K562 (cell line): Measurements from ENCODE around the gene LBHD2. TPM values are rescaled to one million over a fixed set of nuclear protein-coding genes. Genes with fewer than 3 reads are reported as not detected.

Experiments
- ATAC-seq: fragments of 200-7000 bp; cut with Tn5 transposase; 3 replicates; pipeline ENCODE4 v1.9.1; 2020; ENCODE audit warnings: moderate library complexity
- BruUV-seq: library from RNA; stranded (reverse); fragments of 400-500 nt; replicated peaks from 2 replicates; lab custom pipeline; 2021; lab: Mats Ljungman, UMichigan
- CTCF ChIA-PET: fragments of 300-600 bp; formaldehyde crosslinking; extraction: SDS; loops from one replicate; lab custom pipeline; 2021; ENCODE audit warnings: low intra/inter-chr PET ratio; lab: Yijun Ruan, JAX
- POLR2A ChIA-PET: fragments of 300-600, 350-650 bp; sonication (Branson Sonifier 250); formaldehyde crosslinking; extraction: SDS; loops from one replicate; lab custom pipeline; 2021; ENCODE audit warnings: antibody characterized with exemption, inconsistent platforms; lab: Yijun Ruan, JAX
- DNase-seq, 4 experiments: peaks; one replicate each; pipeline versions ENCODE4 v3.0.0 to v3.0.0-alpha.2; 2011 to 2018; ENCODE audit warnings: low spot score in 3 of 4, mixed read lengths in 3 of 4; ENCODE audit errors: extremely low read depth in 1 of 4
- FAIRE-seq: peaks from 2 replicates; lab custom pipeline; 2011; peaks lifted over from hg19 to GRCh38; lab: Jason Lieb, UNC
- H2AFZ ChIP-seq: 2 replicates; pipeline ENCODE4 v1.6.0; 2011; ENCODE audit warnings: low read depth, low read length, control low read depth, inconsistent platforms
- H3K27ac ChIP-seq: fragments of 200-600 bp; 3 replicates; pipeline ENCODE4 v1.8.0; 2011; ENCODE audit warnings: low read depth, mild to moderate bottlenecking, control low read depth, inconsistent platforms, low read length, moderate library complexity, mixed read lengths; ENCODE audit errors: extremely low read depth
- H3K27me3 ChIP-seq, 2 experiments: fragments of 300-600 bp in 1 of 2; 2 replicates in 1 of 2; 3 replicates in 1 of 2; pipeline versions ENCODE4 v1.6.0 to v1.8.0; 2011; ENCODE audit warnings: inconsistent platforms in 2 of 2, low read length in 2 of 2, mild to moderate bottlenecking in 1 of 2, mixed read lengths in 1 of 2, moderate library complexity in 1 of 2; ENCODE audit not compliant: control insufficient read depth in 2 of 2, insufficient read depth in 2 of 2
- H3K36me3 ChIP-seq: fragments of 300-600 bp; 3 replicates; pipeline ENCODE4 v1.8.0; 2011; ENCODE audit warnings: mild to moderate bottlenecking, low read length, inconsistent platforms; ENCODE audit not compliant: control insufficient read depth, insufficient read depth
- H3K4me1 ChIP-seq, 2 experiments: fragments of 200-600 bp in 1 of 2; replicated peaks in 1 of 2; 2 replicates in 1 of 2; 3 replicates in 1 of 2; pipeline versions ENCODE4 v1.5.1 to v1.8.0; 2011; ENCODE audit warnings: inconsistent platforms in 2 of 2, low read length in 2 of 2, mild to moderate bottlenecking in 1 of 2, mixed read lengths in 1 of 2, moderate library complexity in 1 of 2; ENCODE audit not compliant: control insufficient read depth in 2 of 2, insufficient read depth in 2 of 2
- H3K4me2 ChIP-seq: 2 replicates; pipeline ENCODE4 v1.6.1; 2011; ENCODE audit warnings: low read length, control low read depth, inconsistent platforms, mixed read lengths; ENCODE audit not compliant: insufficient read depth
- H3K4me3 ChIP-seq: fragments of 200-600 bp; sonication (generic), shearing (Covaris generic); 2 replicates; pipeline ENCODE4 v1.5.1; 2016; ENCODE audit warnings: control low read depth, inconsistent platforms
- H3K79me2 ChIP-seq: fragments of 200-600 bp; 3 replicates; pipeline ENCODE4 v1.8.0; 2011; ENCODE audit warnings: low read length, inconsistent platforms; ENCODE audit not compliant: control insufficient read depth, insufficient read depth
- H3K9ac ChIP-seq, 2 experiments: 2 replicates each; pipeline versions ENCODE4 v1.6.0 to v1.6.1; 2011; ENCODE audit warnings: low read depth in 2 of 2, low read length in 2 of 2, control low read depth in 1 of 2, inconsistent platforms in 1 of 2, mild to moderate bottlenecking in 1 of 2, mixed read lengths in 1 of 2; ENCODE audit not compliant: insufficient read depth in 1 of 2
- H3K9me1 ChIP-seq: one replicate; pipeline ENCODE4 v1.6.0; 2011; ENCODE audit warnings: inconsistent platforms, mild to moderate bottlenecking, low read length, moderate library complexity; ENCODE audit not compliant: control insufficient read depth, insufficient read depth
- H3K9me3 ChIP-seq: replicated peaks from 2 replicates; pipeline ENCODE4 v1.5.1; 2011; ENCODE audit warnings: low read depth, low read length, inconsistent platforms; ENCODE audit not compliant: control insufficient read depth, insufficient read depth
- H4K20me1 ChIP-seq: replicated peaks from 2 replicates; pipeline ENCODE4 v1.6.1; 2011; ENCODE audit warnings: low read length, inconsistent platforms, mixed read lengths; ENCODE audit not compliant: control insufficient read depth, insufficient read depth
- HMG20B ChIP-seq: fragments of 250-450 bp; sonication (Bioruptor Pico); IDR thresholded peaks from 2 replicates; pipeline ENCODE4 v1.5.0; 2021; ENCODE audit warnings: mild to moderate bottlenecking
- NCOA6 ChIP-seq: fragments of 450-650 bp; IDR thresholded peaks from 2 replicates; pipeline ENCODE4 v1.6.1; 2017; ENCODE audit warnings: mild to moderate bottlenecking
- NR3C1 ChIP-seq: sonication (generic); formaldehyde crosslinking; IDR thresholded peaks from 2 replicates; pipeline ENCODE4 v1.8.1; 2022; ENCODE audit warnings: missing genetic modification reagents
- PHF21A ChIP-seq: fragments of 450-650 bp; IDR thresholded peaks from 2 replicates; pipeline ENCODE4 v1.6.1; 2017; ENCODE audit warnings: low read depth, borderline replicate concordance
- RBFOX2 ChIP-seq: fragments of 200-400 bp; formaldehyde crosslinking; IDR thresholded peaks from 2 replicates; pipeline ENCODE4 v1.6.1; 2017; ENCODE audit warnings: low read depth, mild to moderate bottlenecking, low read length, moderate library complexity
- ZC3H8 ChIP-seq: fragments of 450-650 bp; IDR thresholded peaks from 2 replicates; pipeline ENCODE4 v1.6.1; 2017
- ZNF165 ChIP-seq: fragments of 250-450 bp; sonication (Bioruptor Pico); IDR thresholded peaks from 2 replicates; pipeline ENCODE4 v1.4.0; 2020; ENCODE audit warnings: borderline replicate concordance
- ZSCAN32 ChIP-seq: fragments of 450-650 bp; formaldehyde crosslinking; IDR thresholded peaks from 2 replicates; pipeline ENCODE4 v1.4.0; 2020; ENCODE audit warnings: mild to moderate bottlenecking, moderate library complexity
- WGBS: fragments of 100-300 bp; shearing (Covaris generic); methylation state at CpG from one replicate; pipeline ENCODE4 v1.1.6; 2016; ENCODE audit warnings: low coverage, mixed read lengths; ENCODE audit not compliant: insufficient coverage; ENCODE audit errors: missing lambda C conversion rate; 5-methylcytosine and 5-hydroxymethylcytosine counted together
- in situ Hi-C: fragments of 300-500 bp; cut with MboI; formaldehyde crosslinking; loops from 4 replicates; pipeline ENCODE4 v1.15.0; 2018; ENCODE audit warnings: inconsistent platforms, mixed read lengths
- intact Hi-C: fragments of 100-400 bp; cut with micrococcal nuclease; formaldehyde crosslinking; loops from 2 replicates; pipeline ENCODE4 v1.14.2; 2022
- polyA plus RNA-seq, 8 experiments: library from polyadenylated mRNA; depleted of rRNA in 4 of 8; stranded (reverse) in 5 of 8; unstranded in 3 of 8; fragments of >200 nt; fragmentation: Nextera tagmentation in 2 of 8; fragmentation: Illumina TruSeq in 1 of 8; extraction: Ambion mirVana in 2 of 8; extraction: Trizol in 1 of 8; gene quantifications; 2 replicates each; pipeline versions ENCODE4 v1.2.1 to v1.2.3, GENCODE V29; 2011 to 2014; ENCODE audit warnings: inconsistent platforms in 1 of 8, missing spikeins in 1 of 8
- total RNA-seq, 7 experiments: library from RNA; depleted of rRNA in 6 of 7; stranded (reverse); fragments of >200 nt in 6 of 7; fragmentation: Illumina TruSeq in 2 of 7; extraction: Trizol in 2 of 7; gene quantifications; 2 replicates each; pipeline versions ENCODE4 v1.2.1 to v1.2.3, GENCODE V29; 2011 to 2021; ENCODE audit warnings: low replicate concordance in 1 of 7

LBHD2 gene
- total and polyA plus RNA-seq, 9 of the 15 experiments (the other 6 are each of a cell fraction or from before 2014, with no cell fraction given), result not detected

DNA sequence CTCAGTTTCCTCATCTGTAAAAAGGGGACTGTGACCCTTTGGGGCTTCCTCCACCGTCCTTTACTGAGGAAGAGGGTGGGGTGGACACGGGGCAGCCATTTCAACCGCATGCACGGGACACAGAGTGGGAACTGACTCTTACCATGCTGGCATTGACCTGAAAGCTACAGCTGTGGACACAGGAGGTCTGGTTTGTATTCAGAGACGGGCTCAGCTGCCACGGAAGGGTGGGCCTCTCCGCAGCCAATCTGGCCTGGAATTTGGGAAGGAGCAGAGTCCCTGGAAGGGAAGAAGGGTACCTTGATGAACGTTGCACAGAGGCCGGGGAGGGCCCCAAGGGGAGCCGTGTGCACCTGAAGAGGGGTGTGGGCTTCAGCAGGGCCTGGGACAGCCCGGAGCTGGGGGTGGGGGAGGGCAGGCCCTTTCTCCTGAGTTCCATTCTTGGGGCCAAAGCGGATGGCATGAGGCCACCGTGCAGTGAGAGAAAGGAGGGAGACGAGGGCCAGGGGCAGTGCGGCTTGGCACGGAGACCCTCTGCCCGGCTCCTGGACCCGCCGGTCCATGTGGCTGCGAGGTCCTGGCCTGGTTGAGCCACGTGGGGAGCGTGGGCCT lies 53.8 kb downstream of the LBHD2 start:
- FAIRE-seq, result no peak
- Histone ChIP-seq H3K27me3 (no peaks in the 10 kb centered on the region), H3K9me1 (no peaks in the 10 kb centered on the region), H3K36me3 (peaks cover 34% of the 10 kb centered on the region; the same call in 2 of the 3 replicates), H3K79me2 (no peaks in the 10 kb centered on the region), H3K9me3 (no peaks in the 10 kb centered on the region), H2AFZ (no peak overlapping the region), H3K4me3 (no peak overlapping the region), H3K9ac (peak overlapping the region in 1 of 2 experiments; percentile 73; a peak in 1 of 4 replicates), H3K4me2 (no peak overlapping the region), H4K20me1 (no peaks in the 10 kb centered on the region), H3K4me1 (peaks cover 21 to 40% of the 10 kb centered on the region in 2 experiments; a peak in 4 of 5 replicates)
- intact Hi-C loops, result no loop called here
- ChIA-PET POLR2A (interaction anchor here (0.7 to 3.0 kb wide), 7 partner anchors 12 to 208 kb away, joined by 3 to 15 read pairs (median 4); partner anchors contain the start of gene EIF5), CTCF (no interaction called here)
- in situ Hi-C loops, result no loop called here
- no peak for TF ChIP-seq NCOA6
- no peak for TF ChIP-seq ZC3H8
- 0 out of 2 replicates have a peak, but pooled peaks have one; percentile 28 for TF ChIP-seq RBFOX2
- TF ChIP-seq ZSCAN32 (CRISPR knock-in tag), result no peak
- no peak for TF ChIP-seq HMG20B (CRISPR knock-in tag)
- TF ChIP-seq PHF21A, result no peak
- TF ChIP-seq ZNF165 (CRISPR knock-in tag), result no peak
- no peak for TF ChIP-seq NR3C1 (CRISPR knock-in tag)
- TF ChIP-seq, all 486 proteins: peak for 1
- DNase-seq (no peak), ATAC-seq (no peak)
- H3K27ac ChIP-seq, result peak overlapping the region; percentile 82; the same call in 2 of the 3 replicates
- no TSS peak for BruUV-seq
- 71% methylated on average over 9 of the region's 22 CpGs for WGBS
